Gastroesophageal sphincter (tissue), 4 donors: ENCODE data around the gene DIP2C. TPM values are rescaled to one million over a fixed set of nuclear protein-coding genes. Genes with fewer than 3 reads are reported as not detected.

ENCODE experiments used
- ATAC-seq: fragments of 150-250 bp; one replicate; pipeline ENCODE4 v1.9.1; 2016; ENCODE audit warnings: mild to moderate bottlenecking, moderate library complexity
- H3K27ac ChIP-seq, 4 donors: fragments of 200-600 bp; sonication (generic) in 3 of 4; 1 replicate in 3 of 4; 2 replicates in 1 of 4; pipeline ENCODE4 v1.5.1; 2016 to 2019
- H3K27me3 ChIP-seq: fragments of 200-600 bp; sonication (generic); one replicate; pipeline ENCODE4 v1.5.1; 2019
- H3K36me3 ChIP-seq, 2 donors: fragments of 200-600 bp; sonication (generic); one replicate each; pipeline ENCODE4 v1.5.1; 2019; ENCODE audit warnings: control low read depth in 1 of 2
- H3K4me1 ChIP-seq, 3 donors: fragments of 200-600 bp; sonication (generic); 1 replicate in 2 of 3; 2 replicates in 1 of 3; pipeline ENCODE4 v1.5.1; 2016 to 2019; ENCODE audit warnings: control low read depth in 2 of 3
- H3K4me3 ChIP-seq, 2 donors: fragments of 200-600 bp; sonication (generic); one replicate each; pipeline ENCODE4 v1.5.1; 2019; ENCODE audit warnings: mild to moderate bottlenecking in 1 of 2, moderate library complexity in 1 of 2
- H3K9me3 ChIP-seq, 3 donors: fragments of 200-600 bp; sonication (generic); one replicate each; pipeline ENCODE4 v1.5.1; 2017 to 2019; ENCODE audit warnings: control low read depth in 2 of 3
- CTCF ChIP-seq, 4 experiments: fragments of 200-600 bp in 2 of 4; fragments of 450-650 bp in 2 of 4; sonication (generic) in 1 of 4; IDR thresholded peaks; one replicate each; pipeline ENCODE4 v1.5.1; 2017 to 2019; ENCODE audit warnings: antibody characterized with exemption in 4 of 4, mild to moderate bottlenecking in 2 of 4, moderate library complexity in 2 of 4
- EP300 ChIP-seq: sonication (generic); formaldehyde crosslinking; IDR thresholded peaks from one replicate; pipeline ENCODE4 v1.6.1; 2017; ENCODE audit warnings: antibody characterized with exemption, mild to moderate bottlenecking
- POLR2A ChIP-seq, 2 donors: fragments of 450-650 bp; IDR thresholded peaks; one replicate each; pipeline ENCODE4 v1.6.1; 2017; ENCODE audit warnings: antibody characterized with exemption in 2 of 2, mild to moderate bottlenecking in 2 of 2, moderate library complexity in 1 of 2
- POLR2AphosphoS5 ChIP-seq: sonication (generic); formaldehyde crosslinking; IDR thresholded peaks from one replicate; pipeline ENCODE4 v1.6.1; 2017; ENCODE audit warnings: antibody characterized with exemption
- WGBS, 2 donors: methylation state at CpG; one replicate each; pipeline ENCODE4 v1.1.5; 2018; ENCODE audit warnings: low coverage in 1 of 2; 5-methylcytosine and 5-hydroxymethylcytosine counted together
- total RNA-seq, 4 donors: library from RNA; depleted of rRNA; stranded (reverse); fragments of >200 nt; gene quantifications; one replicate each; pipeline ENCODE4 v1.1.0, GENCODE V29; 2016

Gene DIP2C
- total RNA-seq, 4 donors from 2014 or later, result 40.8 to 73.8 (median 47.7) TPM

DNA sequence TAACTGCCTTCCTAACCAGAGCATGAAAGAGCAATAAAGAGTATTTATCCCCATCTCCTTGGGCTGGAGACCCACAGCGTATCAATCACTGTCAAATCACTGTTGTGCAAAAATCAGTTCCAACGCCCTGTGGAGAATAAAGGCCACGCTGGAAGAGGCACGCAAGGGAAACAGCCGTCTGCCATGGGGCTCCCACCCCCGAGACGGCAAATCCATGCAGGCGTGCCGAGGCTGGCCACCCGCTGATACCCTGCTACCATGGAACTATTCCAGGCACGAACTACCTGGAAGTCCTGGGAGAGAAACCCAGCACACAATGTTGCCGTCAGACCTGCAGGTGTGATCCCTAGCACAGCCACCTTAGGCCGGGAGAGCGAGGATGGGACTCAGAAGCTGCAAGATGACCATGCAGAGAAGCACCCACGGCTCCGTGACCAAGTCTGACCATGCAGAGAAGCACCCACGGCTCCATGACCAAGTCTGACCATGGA is 185.3 kb downstream of the DIP2C start:
- Histone ChIP-seq H3K27me3 (no peaks in the 10 kb centered on the region), H3K36me3 (peaks cover 0 to 12% of the 10 kb centered on the region in 2 donors), H3K4me3 (no peak overlapping the region), H3K4me1 (peaks cover 0 to 64% (median 12%) of the 10 kb centered on the region in 3 donors), H3K27ac (no peak overlapping the region), H3K9me3 (no peaks in the 10 kb centered on the region)
- 92 to 96% methylated on average over 4 to 12 of the region's 17 CpGs for WGBS, 2 donors
- no peak for ATAC-seq
- TF ChIP-seq EP300 (no peak), POLR2AphosphoS5 (no peak), CTCF (IDR thresholded peaks at IDR 0.05) (no peak), POLR2A (IDR thresholded peaks at IDR 0.05) (no peak)

- Histone ChIP-seq H3K4me1 (peaks cover 0 to 72% (median 12%) of the 10 kb centered on the region in 3 donors), H3K4me3 (no peak overlapping the region), H3K27ac (peak overlapping the region in 2 of 4 donors; percentile 53 to 77), H3K27me3 (no peaks in the 10 kb centered on the region), H3K36me3 (peaks cover 0 to 3% of the 10 kb centered on the region in 2 donors), H3K9me3 (no peaks in the 10 kb centered on the region)
- no peak for ATAC-seq
- WGBS, 2 donors, result 64 to 89% methylated on average over 7 to 8 of the region's 8 CpGs
- TF ChIP-seq POLR2A (IDR thresholded peaks at IDR 0.05) (no peak), EP300 (no peak), CTCF (IDR thresholded peaks at IDR 0.05) (no peak), POLR2AphosphoS5 (no peak)
These were observed 187.9 kb downstream of the DIP2C start for GRCh38 chr10:501596-501995.

DNA sequence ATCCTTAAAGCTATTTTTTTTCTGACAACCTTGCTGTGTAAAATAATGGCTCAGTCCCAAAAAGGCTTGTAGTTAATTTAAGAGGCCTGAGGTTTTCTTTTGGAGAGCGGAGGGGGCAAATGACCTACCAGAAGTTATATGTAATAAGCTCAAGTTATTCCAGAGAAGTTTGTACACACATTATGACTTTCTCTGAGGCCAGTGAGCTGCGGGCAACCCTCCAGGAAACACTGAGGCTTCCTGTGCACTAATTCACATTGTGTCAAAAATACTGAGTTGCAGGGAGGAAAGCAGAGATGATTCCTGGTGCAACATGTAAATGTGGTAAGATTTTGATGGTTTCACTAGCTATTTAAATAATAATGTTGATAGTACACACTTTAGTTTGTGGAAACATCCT is 188.6 kb downstream of the DIP2C start:
- Histone ChIP-seq H3K4me3 (no peak overlapping the region), H3K9me3 (no peaks in the 10 kb centered on the region), H3K36me3 (no peaks in the 10 kb centered on the region), H3K27me3 (no peaks in the 10 kb centered on the region), H3K27ac (peak overlapping the region in 2 of 4 donors; percentile 53 to 77), H3K4me1 (peaks cover 0 to 70% (median 12%) of the 10 kb centered on the region in 3 donors)
- TF ChIP-seq POLR2A (IDR thresholded peaks at IDR 0.05) (no peak), POLR2AphosphoS5 (no peak), EP300 (no peak), CTCF (IDR thresholded peaks at IDR 0.05) (no peak)
- 6 to 8% methylated on average over 2 of the region's 2 CpGs for WGBS, 2 donors
- no peak for ATAC-seq

DNA sequence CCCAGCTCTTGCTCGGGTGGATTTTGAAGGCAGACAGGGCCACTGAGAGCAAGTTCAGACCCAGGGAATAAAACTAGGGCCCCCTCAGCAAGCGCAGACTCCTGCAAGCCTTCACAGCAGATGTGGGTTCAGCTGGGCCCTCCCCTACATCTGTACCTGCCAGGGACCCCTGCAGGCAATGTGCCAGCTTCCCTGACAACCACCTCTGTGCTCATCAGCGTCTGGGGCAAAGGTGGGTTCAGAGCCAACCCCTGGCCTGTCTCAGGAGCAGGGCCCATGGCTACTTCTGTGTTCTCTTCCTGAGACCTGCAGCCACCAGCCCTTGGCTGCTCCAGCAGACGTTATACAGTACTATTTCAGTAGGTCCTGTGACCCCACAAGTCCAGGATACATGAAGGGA is 189.5 kb downstream of the DIP2C start:
- H3K4me3 ChIP-seq, result no peak overlapping the region
- 14 to 59% methylated on average over 1 to 2 of the region's 4 CpGs for WGBS, 2 donors
- peak overlapping the region in 3 of 4 donors; percentile 51 to 77 (median 53) for H3K27ac ChIP-seq
- H3K27me3 ChIP-seq, result no peaks in the 10 kb centered on the region
- ATAC-seq, result no peak
- TF ChIP-seq POLR2A (IDR thresholded peaks at IDR 0.05), result no peak
- H3K9me3 ChIP-seq, result no peaks in the 10 kb centered on the region
- H3K36me3 ChIP-seq, result no peaks in the 10 kb centered on the region
- peaks cover 0 to 70% (median 12%) of the 10 kb centered on the region in 3 donors for H3K4me1 ChIP-seq

DNA sequence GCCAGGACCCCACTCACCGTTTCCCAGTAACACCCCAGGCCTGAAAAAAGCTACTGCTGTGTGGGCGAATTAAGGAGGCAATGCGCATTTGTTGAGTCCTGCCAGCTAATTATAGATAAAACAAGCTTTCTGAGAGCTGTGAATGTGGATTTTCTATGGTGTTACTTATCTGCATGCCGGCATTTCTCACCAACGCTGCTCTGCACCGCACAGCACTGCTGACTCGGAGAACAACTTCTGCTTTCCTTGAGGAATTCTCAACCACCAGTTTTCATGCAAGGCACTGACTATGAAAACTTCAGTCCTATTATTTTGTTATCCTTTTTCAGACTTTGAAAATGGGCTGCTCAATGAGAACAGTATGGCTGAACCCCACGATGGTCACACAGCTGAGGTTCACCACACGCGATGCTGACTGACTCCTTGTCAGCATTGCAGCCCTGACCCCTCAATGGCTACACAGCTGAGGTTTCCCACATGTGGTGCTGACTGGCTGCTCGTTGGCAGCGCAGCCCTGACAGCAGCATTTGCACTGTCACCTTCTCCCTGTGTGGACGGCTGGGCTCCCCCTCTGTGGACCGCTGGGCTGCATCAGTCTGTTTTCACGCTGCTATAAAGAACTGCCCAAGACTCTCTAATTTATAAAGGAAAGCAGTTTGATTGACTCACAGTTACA is 190.6 kb downstream of the DIP2C start:
- Histone ChIP-seq H3K27ac (peak overlapping the region in 3 of 4 donors; percentile 53 to 77 (median 55)), H3K4me3 (no peak overlapping the region), H3K27me3 (no peaks in the 10 kb centered on the region), H3K36me3 (no peaks in the 10 kb centered on the region), H3K4me1 (peaks cover 0 to 79% (median 19%) of the 10 kb centered on the region in 3 donors), H3K9me3 (no peaks in the 10 kb centered on the region)
- no peak for TF ChIP-seq EP300
- no peak for TF ChIP-seq POLR2AphosphoS5
- no peak for TF ChIP-seq POLR2A (IDR thresholded peaks at IDR 0.05)
- no peak for TF ChIP-seq CTCF (IDR thresholded peaks at IDR 0.05)
- no peak for ATAC-seq
- 42 to 59% methylated on average over 8 to 9 of the region's 15 CpGs for WGBS, 2 donors
